Gastroesophageal sphincter (tissue), 4 donors: Measurements from ENCODE around the gene PCDHA10. TPM values are rescaled to one million over a fixed set of nuclear protein-coding genes. Genes with fewer than 3 reads are reported as not detected.
"Not testable (repeated sequence)": the region's sequence is repeated elsewhere in the genome, so short reads cannot be mapped to it uniquely, and the experiment has no call there.

Experiments
- ATAC-seq: fragments of 150-250 bp; one replicate; pipeline ENCODE4 v1.9.1; 2016; ENCODE audit warnings: mild to moderate bottlenecking, moderate library complexity
- H3K27ac ChIP-seq, 4 donors: fragments of 200-600 bp; sonication (generic) in 3 of 4; 1 replicate in 3 of 4; 2 replicates in 1 of 4; pipeline ENCODE4 v1.5.1; 2016 to 2019
- H3K27me3 ChIP-seq: fragments of 200-600 bp; sonication (generic); one replicate; pipeline ENCODE4 v1.5.1; 2019
- H3K36me3 ChIP-seq, 2 donors: fragments of 200-600 bp; sonication (generic); one replicate each; pipeline ENCODE4 v1.5.1; 2019; ENCODE audit warnings: control low read depth in 1 of 2
- H3K4me1 ChIP-seq, 3 donors: fragments of 200-600 bp; sonication (generic); 1 replicate in 2 of 3; 2 replicates in 1 of 3; pipeline ENCODE4 v1.5.1; 2016 to 2019; ENCODE audit warnings: control low read depth in 2 of 3
- H3K4me3 ChIP-seq, 2 donors: fragments of 200-600 bp; sonication (generic); one replicate each; pipeline ENCODE4 v1.5.1; 2019; ENCODE audit warnings: mild to moderate bottlenecking in 1 of 2, moderate library complexity in 1 of 2
- H3K9me3 ChIP-seq, 3 donors: fragments of 200-600 bp; sonication (generic); one replicate each; pipeline ENCODE4 v1.5.1; 2017 to 2019; ENCODE audit warnings: control low read depth in 2 of 3
- CTCF ChIP-seq, 4 experiments: fragments of 200-600 bp in 2 of 4; fragments of 450-650 bp in 2 of 4; sonication (generic) in 1 of 4; IDR thresholded peaks; one replicate each; pipeline ENCODE4 v1.5.1; 2017 to 2019; ENCODE audit warnings: antibody characterized with exemption in 4 of 4, mild to moderate bottlenecking in 2 of 4, moderate library complexity in 2 of 4
- EP300 ChIP-seq: sonication (generic); formaldehyde crosslinking; IDR thresholded peaks from one replicate; pipeline ENCODE4 v1.6.1; 2017; ENCODE audit warnings: antibody characterized with exemption, mild to moderate bottlenecking
- POLR2A ChIP-seq, 2 donors: fragments of 450-650 bp; IDR thresholded peaks; one replicate each; pipeline ENCODE4 v1.6.1; 2017; ENCODE audit warnings: antibody characterized with exemption in 2 of 2, mild to moderate bottlenecking in 2 of 2, moderate library complexity in 1 of 2
- POLR2AphosphoS5 ChIP-seq: sonication (generic); formaldehyde crosslinking; IDR thresholded peaks from one replicate; pipeline ENCODE4 v1.6.1; 2017; ENCODE audit warnings: antibody characterized with exemption
- WGBS, 2 donors: methylation state at CpG; one replicate each; pipeline ENCODE4 v1.1.5; 2018; ENCODE audit warnings: low coverage in 1 of 2; 5-methylcytosine and 5-hydroxymethylcytosine counted together
- total RNA-seq, 4 donors: library from RNA; depleted of rRNA; stranded (reverse); fragments of >200 nt; gene quantifications; one replicate each; pipeline ENCODE4 v1.1.0, GENCODE V29; 2016

Gene PCDHA10
- total RNA-seq, 4 donors from 2014 or later: 0.94 to 2.5 (median 1.4) TPM

- Histone ChIP-seq H3K4me1 (no peaks in the 10 kb centered on the region), H3K4me3 (peak within 1 kb of the TSS in 1 of 2 donors; percentile 7)
- no peak for ATAC-seq
These were observed 34.1 kb upstream of the PCDHA10 start, which contains the start of gene PCDHA5 for GRCh38 chr5:140821375-140822280. TSS of gene PCDHA5 (plus strand) at chr5:140821613.

GRCh38 chr5:140822281-140822629, 33.4 kb upstream of the PCDHA10 start:
- H3K4me1 ChIP-seq: no peaks in the 10 kb centered on the region
- no peak overlapping the region for H3K4me3 ChIP-seq
- no peaks in the 10 kb centered on the region for H3K36me3 ChIP-seq
- H3K27me3 ChIP-seq: peaks cover 43% of the 10 kb centered on the region
- H3K27ac ChIP-seq: no peak overlapping the region
- no peak for ATAC-seq
- H3K9me3 ChIP-seq: peaks cover 0 to 25% (median 0%) of the 10 kb centered on the region in 3 donors
- no peak for TF ChIP-seq POLR2A (IDR thresholded peaks at IDR 0.05)
- TF ChIP-seq EP300: no peak
- no peak for TF ChIP-seq CTCF (IDR thresholded peaks at IDR 0.05)
- TF ChIP-seq POLR2AphosphoS5: no peak
- 21 to 25% methylated on average over 6 of the region's 6 CpGs for WGBS, 2 donors

More at GRCh38 chr5:140821375-140822280, 34.1 kb upstream of the PCDHA10 start, which contains the start of gene PCDHA5:
- TF ChIP-seq CTCF (IDR thresholded peaks at IDR 0.05) (peak in 1 of 4 experiments; percentile 46), POLR2A (IDR thresholded peaks at IDR 0.05) (no peak)
- Histone ChIP-seq H3K27ac (no peak within 1 kb of the TSS), H3K36me3 (no peaks in the 10 kb centered on the region), H3K27me3 (peaks cover 39% of the 10 kb centered on the region), H3K9me3 (peaks cover 0 to 28% (median 0%) of the 10 kb centered on the region in 3 donors)
- WGBS, 2 donors: 12 to 21% methylated on average over 13 to 30 of the region's 39 CpGs

- H3K27me3 ChIP-seq: peaks cover 50% of the 10 kb centered on the region
- not testable (repeated sequence) for H3K36me3 ChIP-seq, H3K4me3 ChIP-seq, ATAC-seq, H3K27ac ChIP-seq, H3K4me1 ChIP-seq
- peaks cover 0 to 32% (median 0%) of the 10 kb centered on the region in 3 donors for H3K9me3 ChIP-seq
- no CpG with 5 or more reads among the region's 48 CpGs for WGBS, 2 donors
These were observed 32.7 kb upstream of the PCDHA10 start for GRCh38 chr5:140822969-140823368.

- no peak for ATAC-seq
- H3K27ac ChIP-seq: no peak overlapping the region
- no peak for TF ChIP-seq CTCF (IDR thresholded peaks at IDR 0.05)
- no peak for TF ChIP-seq EP300
- no peak for TF ChIP-seq POLR2A (IDR thresholded peaks at IDR 0.05)
- TF ChIP-seq POLR2AphosphoS5: no peak
- peaks cover 0 to 37% (median 0%) of the 10 kb centered on the region in 3 donors for H3K9me3 ChIP-seq
- WGBS, 2 donors: no CpG with 5 or more reads among the region's 38 CpGs
- no peak overlapping the region for H3K4me3 ChIP-seq
- peaks cover 55% of the 10 kb centered on the region for H3K27me3 ChIP-seq
- no peaks in the 10 kb centered on the region for H3K36me3 ChIP-seq
- no peaks in the 10 kb centered on the region for H3K4me1 ChIP-seq
These were observed 32.2 kb upstream of the PCDHA10 start for GRCh38 chr5:140823475-140823874.

- WGBS, 2 donors: 10 to 17% methylated on average over 11 to 12 of the region's 27 CpGs
- H3K27ac ChIP-seq: no peak within 1 kb of the TSS
- peaks cover 78% of the 10 kb centered on the region for H3K27me3 ChIP-seq
- no peaks in the 10 kb centered on the region for H3K36me3 ChIP-seq
- no peak within 1 kb of the TSS for H3K4me3 ChIP-seq
- no peak for ATAC-seq
- H3K9me3 ChIP-seq: peaks cover 0 to 55% (median 0%) of the 10 kb centered on the region in 3 donors
- no peaks in the 10 kb centered on the region for H3K4me1 ChIP-seq
- no peak for TF ChIP-seq EP300
- no peak for TF ChIP-seq CTCF (IDR thresholded peaks at IDR 0.05)
- TF ChIP-seq POLR2A (IDR thresholded peaks at IDR 0.05): no peak
- TF ChIP-seq POLR2AphosphoS5: no peak
These were observed 27.9 kb upstream of the PCDHA10 start, which contains the start of gene PCDHA6 for GRCh38 chr5:140827704-140828361. TSS of gene PCDHA6 (plus strand) at chr5:140827960. CDS start at chr5:140828092, 132 bp downstream.
